Muscle of leg (tissue), 11 donors: Measurements from ENCODE around the gene GCAT. TPM values are rescaled to one million over a fixed set of nuclear protein-coding genes. Genes with fewer than 3 reads are reported as not detected.

Experiments used
- DNase-seq: peaks from one replicate; pipeline ENCODE4 v3.0.0; 2013
- H3K27ac ChIP-seq: one replicate; pipeline ENCODE4 v1.5.1; 2013; ENCODE audit warnings: mild to moderate bottlenecking, low read length, control low read depth
- H3K27me3 ChIP-seq: one replicate; pipeline ENCODE4 v1.6.1; 2013; ENCODE audit warnings: low read length; ENCODE audit not compliant: control insufficient read depth, insufficient read depth
- H3K36me3 ChIP-seq: one replicate; pipeline ENCODE4 v1.6.1; 2013; ENCODE audit warnings: low read length; ENCODE audit not compliant: control insufficient read depth, insufficient read depth
- H3K4me1 ChIP-seq: one replicate; pipeline ENCODE4 v1.6.1; 2013; ENCODE audit warnings: low read length; ENCODE audit not compliant: control insufficient read depth, insufficient read depth
- H3K4me3 ChIP-seq: one replicate; pipeline ENCODE4 v1.5.1; 2013; ENCODE audit warnings: low read length, control low read depth
- H3K9me3 ChIP-seq: replicated peaks from 2 replicates; pipeline ENCODE4 v1.6.1; 2013; ENCODE audit warnings: low read depth, low read length; ENCODE audit not compliant: control insufficient read depth
- WGBS: methylation state at CpG from one replicate; pipeline ENCODE4 v1.1.5; 2013; ENCODE audit warnings: missing lambda C conversion rate; ENCODE audit not compliant: insufficient coverage; 5-methylcytosine and 5-hydroxymethylcytosine counted together
- polyA plus RNA-seq, 8 donors: library from polyadenylated mRNA; unstranded; fragments of 120-200 nt; gene quantifications; one replicate each; pipeline versions ENCODE4 v1.2.1 to v1.2.3, GENCODE V29; 2013; ENCODE audit warnings: inconsistent platforms in 1 of 8, low replicate concordance in 1 of 8; ENCODE audit not compliant: insufficient read length in 8 of 8, insufficient read depth in 1 of 8
- total RNA-seq: library from RNA; stranded (reverse); fragments of 120-200 nt; gene quantifications from one replicate; pipeline ENCODE4 v1.2.4, GENCODE V29; 2013

GCAT gene
- total and polyA plus RNA-seq, 9 donors: 4.4 to 8.3 (median 6.9) TPM

DNA sequence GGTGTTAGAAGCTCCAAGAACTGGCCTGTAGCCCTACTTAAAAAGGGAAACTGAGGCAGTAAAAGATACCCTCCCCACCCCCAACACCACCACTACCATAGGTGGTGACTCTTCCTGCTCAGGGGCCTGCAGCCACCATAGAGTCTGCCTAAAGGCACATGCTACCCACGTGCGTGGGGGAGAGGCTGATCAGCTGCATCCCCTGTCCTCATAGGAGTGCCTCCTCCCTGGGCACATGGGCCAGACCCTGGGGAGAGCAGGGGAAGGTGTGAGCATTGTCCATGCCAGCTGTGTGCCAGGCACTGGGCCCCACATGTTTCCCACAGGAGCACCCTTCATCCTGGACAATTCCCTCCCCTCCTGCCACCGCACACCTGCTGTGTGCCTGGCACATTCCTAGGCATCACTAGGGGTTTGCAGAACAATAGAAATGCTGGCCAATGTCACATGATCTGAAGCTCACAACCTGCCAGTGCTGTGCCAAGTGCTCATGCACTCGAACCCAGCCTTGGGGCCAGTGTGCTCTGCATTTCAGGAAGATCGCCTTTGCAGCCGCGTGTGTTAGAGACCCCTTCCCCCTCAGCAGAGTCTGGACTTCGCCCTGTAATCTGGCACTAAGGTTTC lies 41.7 kb upstream of the GCAT start:
- H3K36me3 ChIP-seq: peaks cover 54% of the 10 kb centered on the region
- WGBS: 88% methylated on average over 2 of the region's 8 CpGs
- no peaks in the 10 kb centered on the region for H3K27me3 ChIP-seq
- DNase-seq: no peak
- no peak overlapping the region for H3K4me3 ChIP-seq
- peaks cover 4% of the 10 kb centered on the region for H3K4me1 ChIP-seq
- H3K27ac ChIP-seq: no peak overlapping the region
- no peaks in the 10 kb centered on the region for H3K9me3 ChIP-seq

DNA sequence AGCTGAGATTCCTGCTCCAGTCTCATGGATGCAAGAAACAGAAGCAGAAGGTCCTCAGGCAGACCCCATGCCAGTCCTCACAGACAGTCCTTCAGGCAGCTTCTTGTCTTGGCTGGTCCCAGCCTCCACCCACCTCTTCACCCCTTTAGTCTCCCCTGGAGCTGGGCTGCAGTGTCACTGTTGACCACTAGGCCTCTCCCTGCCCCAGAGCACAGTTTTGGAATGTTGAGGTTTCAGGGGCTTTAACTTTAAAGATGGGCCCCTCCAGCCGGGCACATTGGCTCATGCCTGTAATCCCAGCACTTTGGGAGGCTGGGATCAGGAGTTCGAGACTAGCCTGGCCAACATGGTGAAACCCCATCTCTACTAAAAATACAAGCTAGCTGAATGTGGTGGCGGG lies 39.5 kb upstream of the GCAT start:
- Histone ChIP-seq H3K27me3 (no peaks in the 10 kb centered on the region), H3K27ac (no peak overlapping the region), H3K9me3 (no peaks in the 10 kb centered on the region), H3K36me3 (peaks cover 67% of the 10 kb centered on the region), H3K4me3 (no peak overlapping the region), H3K4me1 (peaks cover 4% of the 10 kb centered on the region)
- 93% methylated on average over 3 of the region's 3 CpGs for WGBS
- no peak for DNase-seq

DNA sequence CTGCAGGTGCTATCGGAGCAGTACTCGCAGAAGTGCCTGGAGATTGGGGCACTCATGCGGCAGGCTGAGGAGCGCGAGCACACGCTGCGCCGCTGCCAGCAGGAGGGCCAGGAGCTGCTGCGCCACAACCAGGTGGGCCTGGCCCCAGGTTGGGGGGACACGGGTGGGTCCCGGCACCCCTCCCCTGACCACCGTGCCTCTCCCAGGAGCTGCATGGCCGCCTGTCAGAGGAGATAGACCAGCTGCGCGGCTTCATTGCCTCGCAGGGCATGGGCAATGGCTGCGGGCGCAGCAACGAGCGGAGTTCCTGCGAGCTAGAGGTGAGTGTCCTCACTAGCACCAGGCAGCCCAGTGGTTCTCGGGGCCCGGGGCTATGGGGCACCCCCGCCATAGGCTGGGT lies 38.7 kb upstream of the GCAT start:
- 94% methylated on average over 22 of the region's 24 CpGs for WGBS
- H3K27me3 ChIP-seq: no peaks in the 10 kb centered on the region
- H3K36me3 ChIP-seq: peaks cover 67% of the 10 kb centered on the region
- no peaks in the 10 kb centered on the region for H3K9me3 ChIP-seq
- H3K4me1 ChIP-seq: peaks cover 4% of the 10 kb centered on the region
- H3K27ac ChIP-seq: no peak overlapping the region
- no peak overlapping the region for H3K4me3 ChIP-seq
- no peak for DNase-seq

DNA sequence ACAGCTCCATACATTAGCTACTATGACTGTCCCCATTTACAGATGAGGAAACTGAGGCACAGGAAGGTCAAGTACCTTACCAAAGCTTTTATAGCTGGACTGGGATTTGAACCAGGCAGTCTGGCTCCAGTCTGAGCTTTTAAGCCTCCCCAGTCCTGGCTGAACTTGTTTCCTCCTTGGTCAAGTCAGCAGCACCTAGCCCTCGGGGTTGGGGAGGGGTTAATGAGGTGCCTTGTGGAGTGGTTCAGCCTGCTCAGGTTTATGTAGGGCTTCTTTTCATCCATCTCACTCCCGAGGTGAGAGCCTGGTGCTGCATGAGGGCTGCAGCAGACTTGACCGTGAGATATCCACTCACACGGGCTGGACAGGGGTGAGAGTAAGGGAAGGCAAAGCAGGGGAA lies 36.7 kb upstream of the GCAT start:
- DNase-seq: no peak
- 60% methylated on average over 1 of the region's 4 CpGs for WGBS
- H3K4me3 ChIP-seq: no peak overlapping the region
- H3K36me3 ChIP-seq: peaks cover 71% of the 10 kb centered on the region
- no peak overlapping the region for H3K27ac ChIP-seq
- no peaks in the 10 kb centered on the region for H3K4me1 ChIP-seq
- H3K9me3 ChIP-seq: no peaks in the 10 kb centered on the region
- no peaks in the 10 kb centered on the region for H3K27me3 ChIP-seq

DNA sequence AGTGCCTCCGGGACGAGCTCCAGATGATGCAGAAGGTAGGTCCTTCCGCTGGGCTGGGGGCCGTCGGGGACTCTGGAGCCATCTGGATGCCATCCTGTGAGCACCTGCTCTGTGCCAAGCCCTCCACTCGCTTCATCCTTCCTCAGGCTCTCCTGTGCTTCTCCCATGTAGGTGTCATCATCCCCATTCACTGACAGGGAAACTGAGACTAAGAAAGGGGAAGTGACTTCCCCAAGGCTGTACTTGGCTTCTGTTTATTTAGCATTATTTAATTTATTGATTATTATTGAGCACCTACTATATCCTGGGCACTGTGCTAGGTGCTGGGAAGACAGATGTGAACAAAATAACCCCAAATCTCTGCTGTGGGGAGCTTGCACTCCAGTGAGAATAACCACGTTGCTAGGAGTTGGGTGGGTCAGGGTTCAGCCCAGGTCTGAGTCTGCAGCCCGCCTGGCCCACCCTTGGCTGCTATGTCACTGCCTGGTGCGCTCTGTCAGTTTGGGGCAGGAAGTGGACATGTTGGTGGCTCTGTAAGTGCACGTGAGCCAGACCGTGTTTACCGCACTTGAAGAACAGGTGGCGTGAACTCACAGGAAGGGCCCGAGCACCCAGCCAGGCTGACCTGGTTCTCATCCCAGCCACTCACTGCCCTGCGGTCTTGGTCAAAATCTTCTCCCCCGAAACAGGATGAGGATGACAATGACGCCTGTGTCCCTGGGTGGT lies 35.9 kb upstream of the GCAT start:
- Histone ChIP-seq H3K27me3 (no peaks in the 10 kb centered on the region), H3K9me3 (no peaks in the 10 kb centered on the region), H3K27ac (no peak overlapping the region), H3K4me1 (no peaks in the 10 kb centered on the region), H3K36me3 (peaks cover 67% of the 10 kb centered on the region), H3K4me3 (no peak overlapping the region)
- DNase-seq: no peak
- 82% methylated on average over 13 of the region's 17 CpGs for WGBS

DNA sequence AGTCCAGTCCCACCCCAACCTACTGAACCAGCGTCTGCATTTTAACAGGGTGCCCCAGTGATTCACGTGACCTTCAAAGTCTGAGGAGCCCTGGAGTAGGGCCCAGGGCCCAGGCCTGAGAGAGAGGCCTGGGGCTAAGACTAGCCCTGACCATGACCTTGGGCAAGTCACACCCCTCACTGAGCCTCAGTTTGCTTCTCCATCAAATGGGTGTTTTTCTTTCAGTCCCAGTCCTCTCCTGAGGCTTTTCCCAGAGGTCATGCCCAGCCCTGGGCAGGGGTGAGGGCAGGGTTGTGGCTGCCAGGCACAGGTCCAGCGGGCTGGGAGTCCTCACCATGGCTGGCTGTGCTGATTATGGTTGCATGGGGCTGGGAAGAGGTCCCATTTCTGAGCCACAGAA lies 33.0 kb upstream of the GCAT start:
- no peak overlapping the region for H3K27ac ChIP-seq

DNA sequence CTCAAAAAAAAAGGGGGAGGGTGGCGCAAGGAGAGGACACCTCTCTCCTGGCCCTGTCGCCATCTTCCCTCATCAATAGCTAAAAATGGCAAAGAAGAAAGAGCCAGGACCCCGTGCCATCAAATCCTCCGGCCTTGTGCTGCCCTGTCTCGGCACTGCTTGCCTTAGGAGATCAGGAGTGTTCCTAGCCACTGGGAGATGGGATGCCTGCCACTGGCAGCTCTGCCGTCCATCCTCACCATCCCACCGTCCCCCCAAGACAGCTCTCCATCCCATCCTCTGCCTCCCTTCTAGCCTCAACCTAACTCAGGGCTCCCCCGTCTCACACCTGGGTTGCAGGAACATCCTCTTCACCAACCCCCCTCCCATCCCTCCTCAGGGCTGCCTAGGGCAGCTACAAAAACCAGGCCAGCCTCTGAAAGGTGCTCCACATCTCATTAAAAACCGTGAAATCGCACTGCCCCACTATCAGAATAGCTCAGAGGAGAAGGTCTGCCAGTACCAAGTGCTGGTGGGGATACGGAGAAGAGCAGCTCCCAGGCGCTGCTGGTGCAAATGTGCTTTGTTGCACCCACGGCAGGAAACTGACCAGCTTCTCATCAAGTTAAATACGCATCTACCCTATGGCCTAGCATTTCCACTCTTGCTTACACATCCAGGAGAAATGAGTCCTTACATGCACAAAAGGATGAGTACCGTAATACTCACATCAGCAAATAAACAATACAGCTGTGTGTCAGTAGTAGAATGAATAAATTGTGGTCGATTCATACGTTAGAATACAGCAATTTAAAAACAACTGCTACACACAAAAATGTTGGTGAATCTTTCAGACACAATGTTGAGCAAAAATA lies 31.7 kb upstream of the GCAT start:
- Histone ChIP-seq H3K4me3 (no peak overlapping the region), H3K9me3 (no peaks in the 10 kb centered on the region), H3K4me1 (peaks cover 7% of the 10 kb centered on the region), H3K36me3 (peaks cover 42% of the 10 kb centered on the region), H3K27ac (no peak overlapping the region), H3K27me3 (no peaks in the 10 kb centered on the region)
- DNase-seq: no peak
- WGBS: 74% methylated on average over 5 of the region's 17 CpGs

More for the DNA sequence above, 33.0 kb upstream of the GCAT start:
- H3K4me1 ChIP-seq: peaks cover 5% of the 10 kb centered on the region
- DNase-seq: no peak
- WGBS: 87% methylated on average over 2 of the region's 3 CpGs
- H3K4me3 ChIP-seq: no peak overlapping the region
- peaks cover 45% of the 10 kb centered on the region for H3K36me3 ChIP-seq
- no peaks in the 10 kb centered on the region for H3K9me3 ChIP-seq
- no peaks in the 10 kb centered on the region for H3K27me3 ChIP-seq

DNA sequence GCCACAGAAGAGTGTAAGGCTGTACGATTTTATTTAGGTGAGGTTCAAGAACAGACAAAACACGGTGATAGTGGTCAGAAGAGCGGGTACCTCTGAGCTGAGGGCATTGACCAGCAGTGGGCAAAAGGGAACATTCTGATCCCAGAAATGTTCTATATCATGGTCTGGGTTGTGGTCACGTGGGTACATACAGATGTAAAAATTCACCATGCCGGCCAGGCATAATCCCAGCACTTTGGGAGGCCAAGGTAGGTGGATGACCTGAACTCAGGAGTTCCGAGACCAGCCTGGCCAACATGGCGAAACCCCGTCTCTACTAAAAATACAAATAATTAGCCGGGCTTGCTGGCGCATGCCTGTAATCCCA lies 31.1 kb upstream of the GCAT start:
- DNase-seq: no peak
- Histone ChIP-seq H3K36me3 (peaks cover 36% of the 10 kb centered on the region), H3K4me1 (peaks cover 9% of the 10 kb centered on the region), H3K27ac (no peak overlapping the region), H3K9me3 (no peaks in the 10 kb centered on the region), H3K4me3 (no peak overlapping the region), H3K27me3 (no peaks in the 10 kb centered on the region)
- 75% methylated on average over 6 of the region's 10 CpGs for WGBS

DNA sequence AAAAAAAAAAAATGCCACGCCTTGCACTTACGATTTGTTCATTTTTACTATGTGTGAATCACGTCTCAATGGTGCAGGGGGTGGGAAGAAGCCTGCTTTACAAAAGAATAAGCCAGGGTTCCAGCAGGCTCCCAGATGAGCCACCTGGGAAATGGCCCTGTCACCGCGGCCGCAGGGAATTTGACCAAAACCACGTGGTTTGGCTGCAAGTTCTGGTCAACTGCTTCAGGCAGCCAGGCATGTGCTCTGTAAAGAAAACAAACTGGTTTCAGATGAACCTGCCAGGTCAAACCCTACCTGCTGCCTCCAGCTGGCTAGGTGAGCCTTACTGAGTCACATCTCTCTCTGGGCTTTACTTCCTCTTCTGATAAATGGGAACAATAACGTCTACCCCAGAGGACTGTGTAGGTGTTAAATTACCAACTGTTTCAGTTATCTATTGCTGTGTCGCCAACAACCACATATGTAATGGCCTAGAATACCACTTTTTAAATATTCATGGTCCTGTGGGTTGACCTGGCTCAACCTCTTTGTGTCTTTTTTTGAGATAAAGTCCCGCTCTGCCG lies 30.5 kb upstream of the GCAT start:
- Histone ChIP-seq H3K4me3 (no peak overlapping the region), H3K9me3 (no peaks in the 10 kb centered on the region), H3K27ac (no peak overlapping the region), H3K4me1 (peaks cover 14% of the 10 kb centered on the region), H3K27me3 (peaks cover 1% of the 10 kb centered on the region), H3K36me3 (peaks cover 30% of the 10 kb centered on the region)
- DNase-seq: peak; percentile 49
- WGBS: 52% methylated on average over 9 of the region's 11 CpGs
